GM18505 (cell line): Measurements from ENCODE around the gene LRRC42.

ENCODE experiments used
- ATAC-seq: cut with Tn5 transposase; IDR thresholded peaks from one replicate; pipeline ENCODE4 v1.9.1; 2021; ENCODE audit not compliant: unreplicated experiment
- POLR2A ChIP-seq: IDR thresholded peaks from 4 replicates; pipeline ENCODE4 v1.6.1; 2011; ENCODE audit warnings: borderline replicate concordance; ENCODE audit not compliant: insufficient read depth, insufficient read length; ENCODE audit errors: extremely low read depth

LRRC42 gene

GRCh38 chr1:54011316-54012007 lies 65.3 kb downstream of the LRRC42 start:
- no peak for TF ChIP-seq POLR2A
- ATAC-seq: no peak

- TF ChIP-seq POLR2A: no peak
These were observed 65.8 kb downstream of the LRRC42 start for GRCh38 chr1:54012008-54012325.

GRCh38 chr1:54012863-54013262 lies 66.7 kb downstream of the LRRC42 start:
- no peak for ATAC-seq
- no peak for TF ChIP-seq POLR2A

More at GRCh38 chr1:54012008-54012325, 65.8 kb downstream of the LRRC42 start:
- no peak for ATAC-seq

- no peak for ATAC-seq
- no peak for TF ChIP-seq POLR2A
These were observed 67.4 kb downstream of the LRRC42 start for GRCh38 chr1:54013393-54014008.

- ATAC-seq: no peak
- TF ChIP-seq POLR2A: no peak
These were observed 68.0 kb downstream of the LRRC42 start for GRCh38 chr1:54014009-54014629.

GRCh38 chr1:54016343-54017282 lies 70.5 kb downstream of the LRRC42 start:
- no peak for ATAC-seq
- TF ChIP-seq POLR2A: no peak
